NCI-H128 (cell line): Measurements from ENCODE around the gene AMIGO3.

Experiments used
- DNase-seq: peaks from one replicate; lab custom pipeline; 2025; ENCODE audit not compliant: unreplicated experiment; lab: John Stamatoyannopoulos, UW

AMIGO3 gene

DNA sequence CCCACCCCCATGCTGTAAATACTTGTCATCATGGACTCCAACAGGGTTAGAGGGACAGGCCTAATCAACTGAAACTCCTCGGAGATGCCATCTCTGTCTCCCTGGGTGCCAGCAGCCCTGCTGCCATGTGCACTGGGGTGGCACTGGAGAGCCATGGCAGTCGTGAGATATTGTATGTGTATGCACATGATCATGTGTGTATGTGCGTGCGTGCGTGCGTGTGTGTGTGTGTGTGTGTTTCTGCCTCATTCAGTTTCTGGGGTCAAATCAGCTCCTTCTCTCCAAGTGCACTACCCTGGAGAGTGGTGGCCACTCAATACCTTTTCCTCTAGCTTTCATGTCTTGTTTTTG lies 48.6 kb downstream of the AMIGO3 start:
- DNase-seq, result no peak

DNA sequence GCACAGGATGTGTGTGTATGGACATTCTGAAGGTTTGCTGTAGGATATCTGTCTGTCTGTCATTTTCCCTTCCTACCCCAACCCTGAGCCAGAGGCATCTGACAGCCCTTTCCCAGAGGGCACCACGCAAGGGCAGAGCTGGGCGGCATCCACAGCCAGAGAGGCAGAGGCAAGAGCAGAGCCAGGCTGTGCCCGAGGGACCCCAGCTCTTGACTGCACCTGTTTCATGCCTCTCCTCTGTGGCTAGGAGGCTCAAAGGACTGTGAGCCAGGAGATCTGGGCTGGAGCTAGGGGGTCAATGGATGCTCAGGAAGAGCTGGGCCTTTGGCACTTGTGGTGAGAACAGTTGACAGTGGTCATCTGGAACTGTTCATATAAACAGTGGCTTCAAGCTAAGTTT lies 50.1 kb downstream of the AMIGO3 start:
- no peak for DNase-seq

DNA sequence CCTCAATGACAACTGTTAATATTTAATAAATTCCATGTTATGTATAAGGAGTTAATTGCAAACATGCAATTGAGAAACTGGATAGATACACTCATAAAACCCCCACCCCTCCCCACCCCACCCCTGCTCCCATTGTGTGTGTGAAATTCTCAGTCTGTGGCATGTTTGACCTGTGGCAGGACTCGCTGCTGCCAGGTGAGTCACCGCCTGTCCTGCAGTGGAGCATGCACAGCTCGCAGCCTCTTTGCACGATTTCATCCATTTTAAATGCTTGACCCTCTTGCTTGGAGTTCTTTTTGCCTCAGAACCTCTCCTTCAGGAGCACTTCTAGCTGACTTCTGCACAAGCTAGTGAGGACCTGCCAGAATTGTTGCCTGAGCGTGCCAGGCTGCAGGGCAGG lies 50.6 kb downstream of the AMIGO3 start:
- DNase-seq, result no peak

DNA sequence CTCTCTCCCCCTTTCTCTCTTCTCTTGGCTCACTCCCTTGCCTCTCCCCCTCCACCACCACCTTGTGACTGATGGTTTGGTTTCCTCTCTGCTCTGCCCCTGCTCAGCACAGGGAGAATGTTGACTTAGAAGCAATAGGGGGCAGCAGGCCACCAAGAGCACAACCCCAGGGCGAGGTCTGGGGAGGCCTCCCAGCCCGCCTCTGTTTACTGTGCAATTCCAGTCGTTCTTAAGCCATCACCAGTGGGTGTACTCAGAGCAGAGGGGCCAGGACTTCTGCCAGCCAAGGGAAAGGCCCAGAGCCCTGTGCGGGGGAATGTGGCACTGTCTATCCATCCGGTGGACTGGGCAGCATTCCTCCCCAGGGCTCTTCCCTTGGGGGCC lies 51.1 kb downstream of the AMIGO3 start:
- no peak for DNase-seq

DNA sequence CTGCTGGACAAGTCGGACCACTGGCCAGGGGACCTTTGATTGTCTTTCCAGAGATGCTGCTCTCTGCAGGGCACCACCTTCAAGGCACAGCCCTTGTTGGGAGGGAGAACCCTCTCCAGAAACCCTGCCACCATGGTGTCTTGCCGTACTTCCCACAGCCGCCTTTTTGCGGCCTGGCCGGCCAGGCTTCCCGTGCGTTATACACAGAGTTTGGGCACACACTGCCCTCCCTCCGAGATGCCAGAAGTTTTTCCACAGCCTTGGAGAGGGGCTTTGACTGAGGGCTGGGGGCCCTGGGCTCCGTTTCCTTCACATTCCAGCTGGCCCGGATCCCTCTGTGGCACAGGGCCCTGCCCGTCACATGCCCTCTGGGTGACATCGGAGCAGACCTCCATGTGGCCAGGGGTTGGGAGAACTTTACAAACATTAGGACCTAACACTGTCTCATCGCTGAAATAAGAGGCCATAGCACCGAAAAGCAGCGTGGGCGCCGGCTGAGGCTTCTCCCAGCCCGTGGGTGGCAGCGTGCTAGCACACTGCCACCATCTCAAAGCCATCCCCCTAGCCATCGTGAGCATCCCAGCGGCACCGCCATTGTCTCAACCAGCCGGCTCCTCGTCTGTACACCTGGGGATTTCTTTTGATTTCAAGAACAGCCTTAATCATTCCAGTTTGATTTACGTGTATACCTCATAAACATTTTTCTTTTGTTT lies 51.6 kb downstream of the AMIGO3 start:
- DNase-seq, result no peak
